ENCODE measurements around the gene ERLIN1. TPM values are rescaled to one million over a fixed set of nuclear protein-coding genes. Genes with fewer than 3 reads are reported as not detected.
"Not testable (repeated sequence)": the region's sequence is repeated elsewhere in the genome, so short reads cannot be mapped to it uniquely, and the experiment has no call there.

Gene ERLIN1
- total RNA-seq, 3 donors from 2014 or later = 33.4 to 57.9 (median 48.3) TPM

- no peaks in the 10 kb centered on the region for H3K36me3 ChIP-seq (ENCODE audit: low read depth)
- H3K4me3 ChIP-seq = no peak overlapping the region
- ATAC-seq = no peak
- intact Hi-C loops (cut with DNase I, micrococcal nuclease) = no loop called here
- no peak for DNase-seq
- no peaks in the 10 kb centered on the region for H3K4me1 ChIP-seq (ENCODE audit: low read depth)
- TF ChIP-seq, protein P1, sequence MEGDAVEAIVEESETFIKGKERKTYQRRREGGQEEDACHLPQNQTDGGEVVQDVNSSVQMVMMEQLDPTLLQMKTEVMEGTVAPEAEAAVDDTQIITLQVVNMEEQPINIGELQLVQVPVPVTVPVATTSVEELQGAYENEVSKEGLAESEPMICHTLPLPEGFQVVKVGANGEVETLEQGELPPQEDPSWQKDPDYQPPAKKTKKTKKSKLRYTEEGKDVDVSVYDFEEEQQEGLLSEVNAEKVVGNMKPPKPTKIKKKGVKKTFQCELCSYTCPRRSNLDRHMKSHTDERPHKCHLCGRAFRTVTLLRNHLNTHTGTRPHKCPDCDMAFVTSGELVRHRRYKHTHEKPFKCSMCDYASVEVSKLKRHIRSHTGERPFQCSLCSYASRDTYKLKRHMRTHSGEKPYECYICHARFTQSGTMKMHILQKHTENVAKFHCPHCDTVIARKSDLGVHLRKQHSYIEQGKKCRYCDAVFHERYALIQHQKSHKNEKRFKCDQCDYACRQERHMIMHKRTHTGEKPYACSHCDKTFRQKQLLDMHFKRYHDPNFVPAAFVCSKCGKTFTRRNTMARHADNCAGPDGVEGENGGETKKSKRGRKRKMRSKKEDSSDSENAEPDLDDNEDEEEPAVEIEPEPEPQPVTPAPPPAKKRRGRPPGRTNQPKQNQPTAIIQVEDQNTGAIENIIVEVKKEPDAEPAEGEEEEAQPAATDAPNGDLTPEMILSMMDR (IDR thresholded peaks at IDR 0.05) = no peak
- no peaks in the 10 kb centered on the region for H3K9me3 ChIP-seq
Measured at GRCh38 chr10:100128951-100129350, 56.9 kb downstream of the ERLIN1 start.

- intact Hi-C loops (cut with DNase I, micrococcal nuclease); H3K36me3 ChIP-seq (ENCODE audit: low read depth); H3K4me3 ChIP-seq; H3K9me3 ChIP-seq; ATAC-seq; H3K4me1 ChIP-seq (ENCODE audit: low read depth); DNase-seq: not testable (repeated sequence)
Measured at GRCh38 chr10:100125335-100125734, 60.5 kb downstream of the ERLIN1 start.

DNA sequence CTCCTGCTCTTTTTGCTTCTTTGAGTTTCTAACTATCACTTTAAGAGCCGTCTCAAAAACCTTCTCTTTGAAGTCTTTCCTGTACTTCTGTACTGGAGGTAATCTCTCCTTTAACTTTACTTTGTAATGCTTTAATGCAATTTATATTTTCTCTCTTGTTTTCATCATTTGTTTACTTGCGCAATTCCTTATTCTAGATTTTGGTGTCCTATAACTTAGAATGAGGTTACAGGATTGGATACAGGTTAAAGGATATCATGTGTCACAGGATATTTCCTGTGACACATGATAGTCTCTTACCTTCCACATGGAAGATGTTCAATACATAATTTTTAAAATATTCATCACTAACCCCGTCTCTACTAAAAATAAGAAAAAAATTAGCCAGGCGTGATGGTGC, 61.7 kb downstream of the ERLIN1 start:
- ATAC-seq (no peak), DNase-seq (no peak)
- no peaks in the 10 kb centered on the region for H3K4me1 ChIP-seq (ENCODE audit: low read depth)
- intact Hi-C loops (cut with DNase I, micrococcal nuclease) = no loop called here
- TF ChIP-seq, protein P1 (IDR thresholded peaks at IDR 0.05) = no peak
- H3K4me3 ChIP-seq = no peak overlapping the region
- no peaks in the 10 kb centered on the region for H3K36me3 ChIP-seq (ENCODE audit: low read depth)
- no peaks in the 10 kb centered on the region for H3K9me3 ChIP-seq

DNA sequence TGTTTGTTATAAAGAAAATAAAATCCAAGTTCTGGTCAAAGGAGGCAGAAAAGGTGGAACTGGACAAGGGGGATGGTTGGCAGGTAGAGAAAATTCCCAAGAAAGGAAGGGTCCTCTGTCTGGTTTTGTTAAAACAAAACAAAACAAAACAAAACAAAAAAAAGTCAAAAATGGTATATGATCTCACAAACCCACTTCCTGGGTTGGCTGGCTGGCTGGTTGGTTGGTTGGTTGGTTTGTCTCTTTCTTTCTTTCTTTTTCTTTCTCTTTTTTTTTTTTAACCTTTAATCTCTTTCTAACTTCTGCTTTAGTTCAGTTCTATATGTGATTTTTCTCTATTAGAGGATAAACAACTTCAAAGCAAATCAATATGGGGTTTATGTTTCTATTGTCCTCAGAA, 63.0 kb downstream of the ERLIN1 start:
- TF ChIP-seq, protein P1 (IDR thresholded peaks at IDR 0.05) = no peak
- H3K4me1 ChIP-seq (ENCODE audit: low read depth) = no peaks in the 10 kb centered on the region
- H3K4me3 ChIP-seq = no peak overlapping the region
- DNase-seq (no peak), ATAC-seq (no peak)
- intact Hi-C loops (cut with DNase I, micrococcal nuclease) = no loop called here
- H3K36me3 ChIP-seq (ENCODE audit: low read depth) = no peaks in the 10 kb centered on the region
- no peaks in the 10 kb centered on the region for H3K9me3 ChIP-seq

DNA sequence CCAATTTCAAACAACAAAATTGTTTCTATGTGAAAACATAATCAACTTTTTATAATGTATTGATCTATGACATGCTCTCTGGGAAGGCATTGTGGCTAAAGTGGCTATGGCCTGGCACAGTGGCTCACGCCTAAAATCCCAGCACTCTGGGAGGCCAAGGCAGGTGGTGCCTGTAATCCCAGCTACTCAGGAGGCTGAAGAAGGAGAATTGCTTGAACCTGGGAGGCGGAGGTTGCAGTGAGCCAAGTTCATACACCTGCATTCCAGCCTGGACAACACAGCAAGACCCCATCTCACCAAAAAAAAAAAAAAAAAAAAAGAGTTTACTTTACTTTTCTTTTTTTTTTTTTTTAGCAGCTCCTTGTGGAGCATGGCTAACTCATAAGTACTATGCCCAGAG, 65.3 kb downstream of the ERLIN1 start:
- Histone ChIP-seq H3K9me3 (no peaks in the 10 kb centered on the region), H3K4me1 (ENCODE audit: low read depth) (no peaks in the 10 kb centered on the region), H3K4me3 (no peak overlapping the region), H3K36me3 (ENCODE audit: low read depth) (no peaks in the 10 kb centered on the region)
- no peak for DNase-seq
- TF ChIP-seq, protein P1 (IDR thresholded peaks at IDR 0.05) = no peak
- intact Hi-C loops (cut with DNase I, micrococcal nuclease) = no loop called here
- no peak for ATAC-seq

GRCh38 chr10:100119726-100120125, 66.1 kb downstream of the ERLIN1 start:
- TF ChIP-seq, protein P1 (IDR thresholded peaks at IDR 0.05) = no peak
- intact Hi-C loops (cut with DNase I, micrococcal nuclease) = no loop called here
- no peaks in the 10 kb centered on the region for H3K4me1 ChIP-seq (ENCODE audit: low read depth)
- ATAC-seq (no peak), DNase-seq (no peak)
- no peak overlapping the region for H3K4me3 ChIP-seq
- no peaks in the 10 kb centered on the region for H3K36me3 ChIP-seq (ENCODE audit: low read depth)
- no peaks in the 10 kb centered on the region for H3K9me3 ChIP-seq

Data from mucosa of descending colon (tissue), 3 donors.